ENCODE results near the gene SLC16A10.
"Not testable (repeated sequence)": the region's sequence is repeated elsewhere in the genome, so short reads cannot be mapped to it uniquely, and the experiment has no call there.

The SLC16A10 gene

GRCh38 chr6:111132669-111133068, 45.4 kb downstream of the SLC16A10 start:
- not testable (repeated sequence) for DNase-seq (ENCODE audit: low read depth)

DNA sequence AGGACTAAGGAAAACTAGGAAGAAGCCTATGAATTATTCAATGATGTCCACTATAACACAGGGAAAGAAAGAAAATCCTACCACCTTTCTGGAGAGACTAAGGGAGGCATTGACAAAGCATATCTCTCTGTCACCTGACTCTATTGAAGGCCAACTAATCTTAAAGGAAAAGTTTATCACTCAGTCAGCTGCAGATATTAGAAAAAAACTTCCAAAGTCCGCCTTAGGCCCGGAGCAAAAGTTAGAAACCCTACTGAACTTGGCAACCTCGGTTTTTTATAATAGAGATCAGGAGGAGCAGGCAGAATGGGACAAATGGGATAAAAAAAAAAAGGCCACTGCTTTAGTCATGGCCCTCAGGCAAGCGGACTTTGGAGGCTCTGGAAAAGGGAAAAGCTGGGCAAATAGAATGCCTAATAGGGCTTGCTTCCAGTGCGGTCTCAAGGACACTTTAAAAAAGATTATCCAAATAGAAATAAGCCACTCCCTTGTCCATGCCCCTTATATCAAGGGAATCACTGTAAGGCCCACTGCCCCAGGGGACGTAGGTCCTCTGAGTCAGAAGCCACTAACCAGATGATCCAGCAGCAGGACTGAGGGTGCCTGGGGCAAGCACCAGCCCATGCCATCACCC, 47.0 kb downstream of the SLC16A10 start:
- DNase-seq (ENCODE audit: low read depth): not testable (repeated sequence)

DNA sequence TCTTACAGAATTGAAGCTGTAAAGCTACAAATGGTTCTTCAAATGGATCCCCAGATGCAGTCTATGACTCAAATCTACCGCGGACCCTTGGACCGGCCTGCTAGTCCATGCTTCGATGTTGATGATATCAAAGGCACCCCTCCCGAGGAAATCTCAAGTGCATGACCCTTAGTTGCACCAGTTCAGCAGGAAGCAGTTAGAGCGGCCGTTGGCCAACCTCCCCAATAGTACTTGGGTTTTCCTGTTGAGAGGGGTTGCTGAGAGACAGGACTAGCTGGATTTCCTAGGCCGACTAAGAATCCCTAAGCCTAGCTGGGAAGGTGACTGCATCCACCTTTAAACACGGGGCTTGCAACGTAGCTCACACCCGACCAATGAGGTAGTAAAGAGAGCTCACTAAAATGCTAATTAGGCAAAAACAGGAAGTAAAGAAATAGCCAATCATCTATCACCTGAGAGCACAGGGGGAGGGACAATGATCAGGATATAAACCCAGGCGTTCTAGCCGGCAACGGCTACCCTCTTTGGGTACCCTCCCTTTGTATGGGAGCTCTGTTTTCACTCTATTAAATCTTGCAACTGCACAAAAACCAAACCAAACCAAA, 50.3 kb downstream of the SLC16A10 start:
- DNase-seq (ENCODE audit: low read depth): not testable (repeated sequence)

DNA sequence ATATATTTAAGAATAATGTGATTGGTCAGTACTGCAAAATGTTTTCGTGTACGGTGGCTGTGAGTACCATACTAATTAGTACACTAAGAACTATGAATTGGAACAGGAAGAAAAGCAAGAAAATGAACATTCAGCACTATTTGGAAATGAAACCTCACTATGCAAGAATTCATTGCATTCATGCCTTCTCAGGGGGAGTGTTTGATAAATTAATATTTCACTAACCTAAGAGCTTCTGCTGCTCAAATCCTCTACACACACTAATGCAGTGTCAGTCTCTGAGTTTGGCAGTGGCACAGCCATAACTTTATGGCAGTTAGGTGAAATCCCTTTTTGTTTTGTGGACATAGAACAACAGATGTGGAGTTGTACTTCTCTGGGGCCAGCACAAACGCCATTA, 60.1 kb downstream of the SLC16A10 start:
- no peak for DNase-seq (ENCODE audit: low read depth)

DNA sequence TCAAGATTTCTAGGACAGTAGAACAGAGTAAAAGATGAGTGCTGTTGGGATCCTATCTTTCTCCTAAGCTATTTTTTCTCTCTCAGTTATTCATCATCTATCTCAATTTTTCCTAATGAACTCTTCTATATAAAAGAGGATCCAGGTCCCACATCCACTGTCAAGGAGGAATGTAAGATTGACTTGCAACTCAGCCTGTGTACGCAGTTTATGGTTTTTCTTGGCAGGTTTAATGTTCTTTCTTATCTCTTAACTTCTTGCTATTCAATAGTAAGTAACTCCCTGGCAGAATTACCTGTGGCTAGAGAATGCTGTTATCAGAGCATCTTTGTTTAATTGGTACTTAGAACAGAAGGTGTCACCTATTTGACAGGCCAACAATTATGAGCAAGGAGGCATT, 60.8 kb downstream of the SLC16A10 start:
- no peak for DNase-seq (ENCODE audit: low read depth)

- no peak for DNase-seq (ENCODE audit: low read depth)
These were observed 63.3 kb downstream of the SLC16A10 start for GRCh38 chr6:111150577-111150976.

DNA sequence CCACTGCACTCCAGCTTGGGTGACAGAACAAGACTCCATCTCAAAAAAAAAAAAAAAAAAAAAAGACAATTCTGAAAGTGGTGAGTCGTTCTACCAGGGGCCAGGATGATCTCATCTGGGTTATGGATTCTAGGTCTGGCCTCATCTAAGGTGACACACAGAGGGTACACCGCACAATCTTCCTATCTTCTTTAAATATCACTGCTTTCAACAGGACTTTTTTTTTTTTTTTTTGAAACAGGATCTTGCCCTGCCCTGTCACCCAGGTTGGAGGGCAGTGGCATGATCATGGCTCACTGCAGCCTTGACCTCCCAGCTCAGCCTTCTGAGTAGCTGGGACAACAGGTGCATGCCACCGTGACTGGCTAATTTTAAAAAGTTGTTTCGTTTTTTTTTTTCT, 67.7 kb downstream of the SLC16A10 start:
- no peak for DNase-seq (ENCODE audit: low read depth)

DNA sequence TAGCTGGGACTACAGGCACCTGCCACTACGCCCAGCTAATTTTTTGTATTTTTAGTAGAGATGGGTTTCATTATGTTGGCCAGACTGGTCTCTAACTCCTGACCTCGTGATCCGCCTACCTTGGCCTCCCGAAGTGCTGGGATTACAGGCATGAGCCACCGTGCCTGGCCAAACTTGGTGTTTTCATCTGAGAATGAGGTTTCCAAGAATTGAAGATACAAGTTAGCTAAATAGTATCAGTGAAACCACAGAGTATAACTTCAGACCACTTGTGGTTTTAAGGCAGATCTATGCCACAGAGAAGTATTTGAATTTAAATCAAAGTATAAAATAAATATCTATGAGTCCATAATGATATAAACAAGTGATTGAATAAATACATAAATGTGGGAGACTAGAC, 70.1 kb downstream of the SLC16A10 start:
- no peak for DNase-seq (ENCODE audit: low read depth)

DNA sequence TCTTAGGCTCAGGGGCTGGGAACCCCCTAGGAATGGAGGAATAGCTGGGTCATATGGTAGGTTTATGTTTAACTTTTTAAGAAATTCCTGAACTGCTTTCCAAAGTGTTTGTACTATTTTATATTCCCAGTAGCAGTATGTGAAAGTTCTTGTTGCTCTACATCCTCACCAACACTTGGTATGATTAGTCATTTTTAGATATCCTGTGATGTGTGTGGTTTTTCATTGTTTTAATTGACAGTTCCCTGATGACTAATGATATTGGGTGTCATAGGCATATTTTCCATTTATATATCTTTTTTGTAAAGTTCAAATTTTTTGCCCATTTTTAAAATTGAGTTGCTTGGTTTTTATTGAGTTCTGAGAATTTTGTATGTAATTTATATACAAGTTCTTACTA, 72.3 kb downstream of the SLC16A10 start:
- no peak for DNase-seq (ENCODE audit: low read depth)

GRCh38 chr6:111161650-111162049, 74.3 kb downstream of the SLC16A10 start:
- DNase-seq (ENCODE audit: low read depth): no peak

- DNase-seq (ENCODE audit: low read depth): no peak
These were observed 75.2 kb downstream of the SLC16A10 start for GRCh38 chr6:111162504-111162903.

- DNase-seq (ENCODE audit: low read depth): no peak
These were observed 84.5 kb downstream of the SLC16A10 start for GRCh38 chr6:111171577-111172400.

DNA sequence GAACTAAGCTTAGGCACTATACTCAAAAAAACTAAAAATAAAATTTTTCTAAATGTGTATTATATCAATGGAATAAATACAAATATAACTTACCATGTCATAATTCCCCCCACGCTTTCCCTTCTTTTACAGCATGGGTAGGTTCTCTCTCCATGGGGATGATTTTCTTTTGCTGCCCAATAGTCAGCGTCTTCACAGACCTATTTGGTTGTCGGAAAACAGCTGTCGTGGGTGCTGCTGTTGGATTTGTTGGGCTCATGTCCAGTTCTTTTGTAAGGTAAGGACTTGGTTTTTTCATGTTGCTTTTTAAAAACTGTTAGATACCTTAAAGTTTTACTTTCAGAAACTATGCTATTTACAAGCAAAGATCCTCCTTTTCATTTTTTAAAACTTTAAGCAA, 85.3 kb downstream of the SLC16A10 start:
- no peak for DNase-seq (ENCODE audit: low read depth)

DNA sequence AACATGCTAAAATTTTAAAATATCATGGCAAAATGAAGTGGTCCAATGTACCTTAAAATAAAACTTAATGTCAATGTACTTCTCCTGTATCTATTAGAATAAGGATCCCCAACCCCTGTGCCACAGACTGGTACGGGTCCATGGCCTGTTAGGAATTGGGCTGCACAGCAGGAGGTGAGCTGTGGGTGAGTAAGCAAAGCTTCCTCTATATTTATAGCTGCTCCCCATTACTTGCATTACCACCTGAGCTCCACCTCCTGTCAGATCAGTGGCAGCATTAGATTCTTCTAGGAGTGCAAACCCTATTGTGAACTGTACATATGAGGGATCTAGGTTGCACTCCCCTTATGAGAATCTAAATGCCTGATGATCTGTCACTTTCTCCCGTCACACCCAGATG, 86.0 kb downstream of the SLC16A10 start:
- no peak for DNase-seq (ENCODE audit: low read depth)

GRCh38 chr6:111173946-111174345, 86.6 kb downstream of the SLC16A10 start:
- no peak for DNase-seq (ENCODE audit: low read depth)

- no peak for DNase-seq (ENCODE audit: low read depth)
These were observed 87.8 kb downstream of the SLC16A10 start for GRCh38 chr6:111175109-111175508.

DNA sequence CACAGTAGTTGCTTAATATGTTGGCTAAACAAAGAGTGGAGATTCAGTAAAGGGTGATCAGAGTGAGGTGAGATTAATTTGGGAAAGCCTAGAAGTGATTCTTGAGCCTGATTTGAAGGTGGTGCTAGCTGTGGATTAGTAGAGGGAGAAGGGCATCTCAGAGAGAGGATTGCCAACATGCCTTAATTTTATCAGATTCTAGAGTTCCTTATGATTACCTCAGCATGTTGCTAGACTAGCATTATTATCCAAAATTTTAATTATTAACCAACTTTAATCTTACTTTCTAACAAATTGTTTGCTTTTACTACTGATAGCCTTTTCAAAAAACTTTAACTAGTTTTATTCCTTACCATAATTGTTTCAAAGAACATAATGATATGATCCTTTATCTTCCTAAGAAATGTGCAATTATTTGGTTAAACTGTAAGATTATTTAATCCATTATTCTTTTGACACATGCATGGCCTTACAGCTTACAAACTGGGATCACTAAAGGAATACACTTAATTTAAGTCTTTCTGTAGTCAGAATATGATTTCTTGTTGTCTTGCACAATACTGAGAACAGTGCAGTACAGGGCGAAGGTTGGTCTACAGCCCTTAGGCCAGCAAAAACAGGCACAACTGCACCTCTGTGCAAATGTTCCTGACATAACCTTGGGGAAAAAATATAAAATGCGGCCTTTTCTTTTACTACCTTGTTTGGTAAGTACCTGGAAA, 88.9 kb downstream of the SLC16A10 start:
- DNase-seq (ENCODE audit: low read depth): no peak

GRCh38 chr6:111176760-111177099, 89.4 kb downstream of the SLC16A10 start:
- no peak for DNase-seq (ENCODE audit: low read depth)

DNA sequence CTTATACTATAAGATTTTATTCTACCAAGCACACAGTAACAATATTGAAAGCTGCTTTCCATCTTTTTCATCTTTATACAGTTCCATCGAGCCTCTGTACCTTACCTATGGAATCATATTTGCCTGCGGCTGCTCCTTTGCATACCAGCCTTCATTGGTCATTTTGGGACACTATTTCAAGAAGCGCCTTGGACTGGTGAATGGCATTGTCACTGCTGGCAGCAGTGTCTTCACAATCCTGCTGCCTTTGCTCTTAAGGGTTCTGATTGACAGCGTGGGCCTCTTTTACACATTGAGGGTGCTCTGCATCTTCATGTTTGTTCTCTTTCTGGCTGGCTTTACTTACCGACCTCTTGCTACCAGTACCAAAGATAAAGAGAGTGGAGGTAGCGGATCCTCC, 89.8 kb downstream of the SLC16A10 start:
- DNase-seq (ENCODE audit: low read depth): no peak

GRCh38 chr6:111183702-111184517, 96.6 kb downstream of the SLC16A10 start:
- no peak for DNase-seq (ENCODE audit: low read depth)

DNA sequence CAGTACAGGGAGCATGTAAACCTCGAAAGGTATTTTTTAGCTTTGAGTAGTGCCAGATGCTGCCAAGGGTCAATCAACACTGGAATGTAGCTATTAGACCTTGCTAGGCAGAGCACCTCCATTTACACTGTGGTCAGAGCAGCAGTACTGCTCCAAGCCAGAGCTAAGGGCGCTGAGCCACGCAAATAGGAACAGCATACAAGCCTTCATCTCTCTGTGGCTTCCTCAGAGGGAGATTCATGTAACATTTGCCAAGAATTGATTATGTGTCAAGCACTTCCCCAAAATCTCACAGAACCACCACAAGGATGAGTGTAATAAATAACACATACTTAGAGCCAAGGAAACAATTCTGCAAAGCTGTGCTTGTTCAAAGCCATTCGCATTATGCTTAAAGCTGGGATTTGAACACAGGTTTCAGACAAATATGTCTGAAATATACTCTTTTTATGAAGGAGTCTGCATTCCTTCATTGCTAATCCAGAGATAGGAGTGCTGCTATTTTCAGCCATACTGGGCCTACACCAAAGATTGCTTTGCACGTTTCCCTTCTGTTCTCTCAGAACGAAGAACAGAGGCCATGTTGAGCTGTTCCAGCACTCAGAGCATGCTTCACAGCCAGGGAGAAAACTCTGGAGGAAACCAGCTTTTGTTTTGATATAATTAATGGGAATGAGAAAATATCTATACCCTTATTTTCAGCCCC, 97.7 kb downstream of the SLC16A10 start:
- no peak for DNase-seq (ENCODE audit: low read depth)

Data from HS-27A (cell line).